GM13976 (cell line): Measurements from ENCODE around the gene NCLN.
"Not testable (repeated sequence)": the region's sequence is repeated elsewhere in the genome, so short reads cannot be mapped to it uniquely, and the experiment has no call there.

Source experiments
- DNase-seq: peaks from one replicate; pipeline ENCODE4 v3.0.0; 2012; ENCODE audit warnings: low spot score
- CTCF ChIP-seq: IDR thresholded peaks from 2 replicates; pipeline ENCODE4 v1.5.1; 2012; ENCODE audit warnings: borderline replicate concordance, mild to moderate bottlenecking; ENCODE audit not compliant: insufficient read depth; ENCODE audit errors: extremely low read depth, missing control alignments, control extremely low read depth
- in situ Hi-C: fragments of 300-500 bp; cut with MboI; formaldehyde crosslinking; loops from one replicate; pipeline ENCODE4 v1.12.0; 2022; ENCODE audit warnings: low sequenced_read_pairs, mixed read lengths, inconsistent platforms; ENCODE audit not compliant: unreplicated experiment

Gene NCLN

GRCh38 chr19:3189702-3190469, 4.2 kb downstream of the NCLN start:
- TF ChIP-seq CTCF, result no peak
- no peak for DNase-seq
- in situ Hi-C loops, result no loop called here

GRCh38 chr19:3190470-3190770, 4.7 kb downstream of the NCLN start:
- no peak for TF ChIP-seq CTCF
- in situ Hi-C loops, result no loop called here

DNA sequence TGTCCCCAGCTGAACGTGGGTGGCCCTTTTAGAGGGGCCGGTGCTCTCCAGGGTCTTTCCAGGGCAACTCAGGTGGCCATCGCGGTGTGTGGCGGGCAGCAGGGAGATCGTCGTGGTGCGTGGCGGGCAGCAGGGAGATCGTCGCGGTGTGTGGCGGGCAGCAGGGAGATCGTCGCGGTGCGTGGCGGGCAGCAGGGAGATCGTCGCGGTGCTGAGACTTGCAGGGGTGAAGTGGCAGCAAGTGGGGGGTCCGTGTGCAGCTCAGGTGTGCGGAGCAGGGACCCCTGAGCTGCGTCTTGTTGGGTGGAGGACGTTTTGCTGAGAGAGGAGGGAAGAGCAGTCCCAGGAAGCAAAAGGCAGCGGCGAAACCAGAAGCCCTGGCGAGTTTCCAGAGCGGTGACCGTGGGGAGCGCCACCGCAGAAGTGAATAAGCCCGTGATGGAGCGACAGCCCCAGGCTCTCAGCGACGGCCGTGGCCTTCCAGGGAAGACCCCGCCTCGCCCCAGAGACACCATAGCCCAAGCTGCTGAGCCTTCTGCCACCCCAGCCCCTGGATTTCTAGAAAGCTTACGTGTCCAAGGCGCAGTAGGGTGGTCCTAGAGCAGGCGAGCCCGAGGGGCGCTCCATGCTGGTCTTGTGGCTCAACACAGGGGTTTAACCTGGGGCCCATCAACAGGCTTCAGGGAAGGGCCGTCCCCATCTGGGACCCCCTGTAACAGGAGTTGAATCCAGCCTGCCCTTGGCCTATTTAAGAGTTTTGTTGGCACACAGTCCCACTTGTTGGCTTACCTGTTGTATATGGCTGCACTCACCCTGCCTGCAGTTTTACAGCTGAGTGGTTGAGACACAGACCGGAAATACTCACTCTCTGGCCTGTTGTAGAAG, 5.4 kb downstream of the NCLN start:
- no peak for DNase-seq
- TF ChIP-seq CTCF, result no peak
- in situ Hi-C loops, result no loop called here

More at GRCh38 chr19:3190470-3190770, 4.7 kb downstream of the NCLN start:
- no peak for DNase-seq

DNA sequence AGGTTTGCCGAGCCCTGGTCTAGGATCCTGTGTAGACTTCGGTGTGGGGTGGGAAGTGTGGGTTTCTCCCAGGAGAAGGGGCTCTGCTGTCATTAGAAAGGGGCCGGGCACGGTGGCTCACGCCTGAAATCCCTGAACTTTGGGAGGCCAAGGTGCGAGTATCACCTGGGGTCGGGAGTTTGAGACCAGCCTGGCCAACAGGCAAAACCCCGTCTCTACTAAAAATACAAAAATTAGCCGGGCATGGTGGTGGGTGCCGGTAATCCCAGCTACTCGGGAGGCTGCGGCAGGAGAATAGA, 6.0 kb downstream of the NCLN start:
- DNase-seq, in situ Hi-C loops: not testable (repeated sequence)

DNA sequence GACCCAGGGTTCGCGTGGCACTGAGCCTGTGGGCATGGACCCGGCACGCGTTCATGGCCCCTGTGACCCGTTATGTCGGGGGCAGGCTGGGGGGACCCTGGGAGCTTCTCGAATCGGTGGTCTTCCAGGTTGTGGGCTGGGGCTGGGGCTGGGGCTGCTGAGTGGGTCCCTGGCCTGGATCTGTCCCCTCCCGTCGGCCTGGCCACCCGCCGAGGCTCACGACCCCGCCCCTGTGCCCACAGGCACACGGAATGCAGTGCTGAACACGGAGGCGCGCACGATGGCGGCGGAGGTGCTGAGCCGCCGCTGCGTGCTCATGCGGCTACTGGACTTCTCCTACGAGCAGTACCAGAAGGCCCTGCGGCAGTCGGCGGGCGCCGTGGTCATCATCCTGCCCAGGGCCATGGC, 6.5 kb downstream of the NCLN start:
- no peak for TF ChIP-seq CTCF
- no peak for DNase-seq
- in situ Hi-C loops, result no loop called here

GRCh38 chr19:3192684-3193083, 7.0 kb downstream of the NCLN start:
- DNase-seq, result no peak
- in situ Hi-C loops, result no loop called here
- TF ChIP-seq CTCF, result no peak
